RWPE2 (cell line): Measurements from ENCODE around the gene SLC5A5.

Experiments
- ATAC-seq: fragments of 200-7000 bp; cut with Tn5 transposase; 3 replicates; pipeline ENCODE4 v1.9.1; 2021; ENCODE audit warnings: low read depth
- DNase-seq: peaks from one replicate; pipeline ENCODE4 v3.0.0-alpha.2; 2020; ENCODE audit warnings: low spot score
- H3K27ac ChIP-seq: fragments of 450-650 bp; 2 replicates; pipeline ENCODE4 v1.5.1; 2017; ENCODE audit warnings: mild to moderate bottlenecking; ENCODE audit not compliant: poor library complexity, severe bottlenecking
- H3K27me3 ChIP-seq: fragments of 250-450 bp; sonication (Bioruptor Pico); 2 replicates; pipeline ENCODE4 v1.5.1; 2021; ENCODE audit warnings: mild to moderate bottlenecking, moderate library complexity; ENCODE audit not compliant: insufficient read depth, poor library complexity, severe bottlenecking
- H3K36me3 ChIP-seq: fragments of 250-450 bp; sonication (Bioruptor Pico); 2 replicates; pipeline ENCODE4 v1.5.1; 2020; ENCODE audit warnings: low read depth, mild to moderate bottlenecking, moderate library complexity
- H3K4me1 ChIP-seq: fragments of 250-450 bp; sonication (Bioruptor Pico); 2 replicates; pipeline ENCODE4 v1.5.1; 2021; ENCODE audit warnings: mild to moderate bottlenecking, moderate library complexity; ENCODE audit not compliant: insufficient read depth, poor library complexity, severe bottlenecking
- H3K4me3 ChIP-seq: fragments of 250-450 bp; sonication (Bioruptor Pico); 2 replicates; pipeline ENCODE4 v1.5.1; 2021; ENCODE audit warnings: mild to moderate bottlenecking, moderate library complexity; ENCODE audit not compliant: severe bottlenecking
- H3K9me3 ChIP-seq: fragments of 250-450 bp; sonication (Bioruptor Pico); 2 replicates; pipeline ENCODE4 v1.5.1; 2021; ENCODE audit warnings: mild to moderate bottlenecking, moderate library complexity; ENCODE audit not compliant: severe bottlenecking
- CTCF ChIP-seq: fragments of 450-650 bp; IDR thresholded peaks from one replicate; pipeline ENCODE4 v1.5.1; 2017; ENCODE audit warnings: mild to moderate bottlenecking, moderate library complexity; ENCODE audit not compliant: poor library complexity, severe bottlenecking

Gene SLC5A5

GRCh38 chr19:17888260-17888659, 16.5 kb downstream of the SLC5A5 start:
- ATAC-seq (no peak), DNase-seq (no peak)
- TF ChIP-seq CTCF, result no peak
- Histone ChIP-seq H3K27me3 (no peaks in the 10 kb centered on the region), H3K27ac (no peak overlapping the region), H3K4me3 (no peak overlapping the region), H3K4me1 (no peaks in the 10 kb centered on the region), H3K9me3 (no peaks in the 10 kb centered on the region), H3K36me3 (no peaks in the 10 kb centered on the region)

- no peak for TF ChIP-seq CTCF
- no peak overlapping the region for H3K4me3 ChIP-seq
- ATAC-seq, result peak; percentile 69
- no peak for DNase-seq
- H3K4me1 ChIP-seq, result no peaks in the 10 kb centered on the region
- H3K9me3 ChIP-seq, result no peaks in the 10 kb centered on the region
- H3K27me3 ChIP-seq, result no peaks in the 10 kb centered on the region
- H3K36me3 ChIP-seq, result no peaks in the 10 kb centered on the region
- no peak overlapping the region for H3K27ac ChIP-seq
These were observed 18.0 kb downstream of the SLC5A5 start for GRCh38 chr19:17889609-17890214.

GRCh38 chr19:17893766-17894165, 22.0 kb downstream of the SLC5A5 start:
- TF ChIP-seq CTCF, result no peak
- ATAC-seq (no peak), DNase-seq (no peak)
- H3K27me3 ChIP-seq, result no peaks in the 10 kb centered on the region
- no peaks in the 10 kb centered on the region for H3K4me1 ChIP-seq
- H3K27ac ChIP-seq, result no peak overlapping the region
- no peaks in the 10 kb centered on the region for H3K9me3 ChIP-seq
- no peak overlapping the region for H3K4me3 ChIP-seq
- no peaks in the 10 kb centered on the region for H3K36me3 ChIP-seq

GRCh38 chr19:17902701-17903100, 31.0 kb downstream of the SLC5A5 start:
- TF ChIP-seq CTCF, result no peak
- H3K27ac ChIP-seq, result no peak overlapping the region
- peaks cover 9% of the 10 kb centered on the region for H3K4me1 ChIP-seq
- H3K27me3 ChIP-seq, result no peaks in the 10 kb centered on the region
- H3K9me3 ChIP-seq, result no peaks in the 10 kb centered on the region
- no peaks in the 10 kb centered on the region for H3K36me3 ChIP-seq
- DNase-seq (no peak), ATAC-seq (peak; percentile 40; the same call in 1 of the 3 replicates)
- H3K4me3 ChIP-seq, result no peak overlapping the region

- H3K27me3 ChIP-seq, result no peaks in the 10 kb centered on the region
- no peak overlapping the region for H3K27ac ChIP-seq
- H3K4me1 ChIP-seq, result peaks cover 4% of the 10 kb centered on the region
- ATAC-seq (no peak), DNase-seq (no peak)
- H3K4me3 ChIP-seq, result no peak overlapping the region
- no peaks in the 10 kb centered on the region for H3K36me3 ChIP-seq
- no peak for TF ChIP-seq CTCF
- H3K9me3 ChIP-seq, result no peaks in the 10 kb centered on the region
These were observed 36.5 kb downstream of the SLC5A5 start for GRCh38 chr19:17908244-17908643.
